NCI-H526 treated with DMSO at 0.1 percent for 48 hours (cell line): ENCODE measurements around the gene ZNF124.

ENCODE experiments used
- DNase-seq: peaks from one replicate; lab custom pipeline; 2025; lab: John Stamatoyannopoulos, UW

ZNF124 gene

GRCh38 chr1:247113094-247113497 is 58.7 kb downstream of the ZNF124 start:
- no peak for DNase-seq

- no peak for DNase-seq
Observed at GRCh38 chr1:247112479-247112781, 59.4 kb downstream of the ZNF124 start.

GRCh38 chr1:247111700-247112478 is 59.9 kb downstream of the ZNF124 start:
- DNase-seq: no peak

- no peak for DNase-seq
Observed at GRCh38 chr1:247111259-247111699, 60.5 kb downstream of the ZNF124 start.

- no peak for DNase-seq
Observed at GRCh38 chr1:247110627-247111258, 61.1 kb downstream of the ZNF124 start.

GRCh38 chr1:247107694-247108093 is 64.1 kb downstream of the ZNF124 start:
- no peak for DNase-seq

- no peak for DNase-seq
Observed at GRCh38 chr1:247105966-247106365, 65.9 kb downstream of the ZNF124 start.
